Measurements from ENCODE around the gene CHMP5.
A peak's percentile ranks its signal among the peaks of the same experiment; 100 is the strongest.

Gene CHMP5

DNA sequence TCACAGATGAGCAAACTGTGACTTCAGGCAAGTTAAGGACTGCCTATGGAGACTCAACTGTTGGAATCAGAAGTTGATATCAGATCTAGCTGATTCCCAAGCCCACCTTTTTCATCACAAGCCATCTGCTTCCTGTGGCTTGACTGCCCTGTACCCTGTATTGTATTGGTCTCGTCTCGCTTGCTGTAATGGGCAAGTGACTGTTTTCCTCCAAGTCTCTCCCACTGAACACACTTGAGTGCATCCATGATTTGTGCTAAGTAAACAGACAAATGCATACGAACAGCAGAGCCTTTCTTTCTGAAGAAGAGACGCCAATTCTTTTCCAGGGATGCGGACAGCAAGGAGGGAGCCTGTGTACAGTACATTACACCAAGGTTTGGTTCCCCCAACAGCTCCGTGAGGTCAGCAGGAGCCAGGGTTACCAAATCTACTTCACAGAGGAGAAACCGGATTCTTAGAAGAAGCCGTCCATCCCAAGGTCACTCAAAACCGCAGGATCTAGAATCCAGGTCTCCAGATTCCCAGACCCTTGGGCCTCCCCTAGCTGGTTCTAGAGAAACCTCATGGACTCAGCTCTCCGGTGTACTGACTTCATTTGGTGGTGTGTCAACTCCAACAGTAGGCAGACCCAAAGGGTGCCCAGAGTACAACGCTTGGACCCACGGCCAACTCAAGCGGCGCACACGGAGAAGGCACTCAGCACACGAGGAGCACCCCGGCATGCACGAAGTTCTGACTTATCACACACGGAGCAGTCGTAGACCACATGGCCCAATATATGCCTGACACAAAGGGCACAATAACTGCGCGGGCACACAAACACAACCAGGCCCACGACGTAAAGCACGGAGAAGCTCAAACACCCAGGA is 1.5 kb upstream of the CHMP5 start:
- Histone ChIP-seq H3K4me1 (ENCODE audit: control insufficient read depth, insufficient read depth, low read length) (peaks cover 5% of the 10 kb centered on the region), H3K36me3 (ENCODE audit: control insufficient read depth, insufficient read depth, low read length) (peaks cover 22% of the 10 kb centered on the region), H3K9ac (ENCODE audit: low read depth, low read length) (peak overlapping the region; percentile 91), H3K9me3 (ENCODE audit: control insufficient read depth, insufficient read depth, low read length) (no peaks in the 10 kb centered on the region), H3K4me3 (ENCODE audit: low read depth, low read length) (peak overlapping the region; percentile 90), H3K27me3 (ENCODE audit: control insufficient read depth, insufficient read depth, low read length) (no peaks in the 10 kb centered on the region)

DNA sequence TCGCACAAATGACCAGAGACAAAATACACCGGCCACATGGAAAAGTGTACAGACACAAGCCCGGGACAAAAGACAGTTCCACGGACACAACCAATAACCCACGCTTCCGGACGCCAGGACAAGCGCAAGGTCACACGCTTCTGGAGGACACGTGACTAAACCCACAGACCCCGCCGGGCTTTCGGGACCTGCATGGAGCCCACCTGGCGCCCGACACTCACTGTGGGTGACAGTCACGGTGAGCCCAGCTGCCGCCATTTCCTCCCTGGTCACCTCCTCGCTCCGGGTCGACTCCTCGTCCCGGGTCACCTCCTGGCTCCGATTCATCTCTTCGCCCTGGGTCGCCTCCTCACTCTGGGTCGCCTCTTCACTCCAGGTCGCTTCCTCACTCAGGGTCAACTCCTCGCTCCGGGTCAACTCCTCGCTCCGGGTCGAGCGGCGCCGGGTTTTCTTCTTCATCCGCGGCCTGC is 811 bp upstream of the CHMP5 start:
- peaks cover 16% of the 10 kb centered on the region for H3K36me3 ChIP-seq (ENCODE audit: control insufficient read depth, insufficient read depth, low read length)

GRCh38 chr9:33265211-33265865 is 489 bp downstream of the CHMP5 start:
- Histone ChIP-seq H3K9ac (ENCODE audit: low read depth, low read length) (peak overlapping the region; percentile 68), H3K27me3 (ENCODE audit: control insufficient read depth, insufficient read depth, low read length) (no peaks in the 10 kb centered on the region), H3K9me3 (ENCODE audit: control insufficient read depth, insufficient read depth, low read length) (no peaks in the 10 kb centered on the region), H3K36me3 (ENCODE audit: control insufficient read depth, insufficient read depth, low read length) (peaks cover 8% of the 10 kb centered on the region), H3K4me3 (ENCODE audit: low read depth, low read length) (peak overlapping the region; percentile 99), H3K4me1 (ENCODE audit: control insufficient read depth, insufficient read depth, low read length) (peaks cover 5% of the 10 kb centered on the region)

More for the DNA sequence above, 811 bp upstream of the CHMP5 start:
- Histone ChIP-seq H3K9ac (ENCODE audit: low read depth, low read length) (peak overlapping the region; percentile 91), H3K4me3 (ENCODE audit: low read depth, low read length) (peak overlapping the region; percentile 90), H3K27me3 (ENCODE audit: control insufficient read depth, insufficient read depth, low read length) (no peaks in the 10 kb centered on the region), H3K9me3 (ENCODE audit: control insufficient read depth, insufficient read depth, low read length) (no peaks in the 10 kb centered on the region), H3K4me1 (ENCODE audit: control insufficient read depth, insufficient read depth, low read length) (peaks cover 5% of the 10 kb centered on the region)

GRCh38 chr9:33267151-33267767 is 2.4 kb downstream of the CHMP5 start:
- Histone ChIP-seq H3K36me3 (ENCODE audit: control insufficient read depth, insufficient read depth, low read length) (peaks cover 4% of the 10 kb centered on the region), H3K4me3 (ENCODE audit: low read depth, low read length) (no peak overlapping the region), H3K4me1 (ENCODE audit: control insufficient read depth, insufficient read depth, low read length) (peaks cover 5% of the 10 kb centered on the region), H3K27me3 (ENCODE audit: control insufficient read depth, insufficient read depth, low read length) (no peaks in the 10 kb centered on the region), H3K9ac (ENCODE audit: low read depth, low read length) (no peak overlapping the region), H3K9me3 (ENCODE audit: control insufficient read depth, insufficient read depth, low read length) (no peaks in the 10 kb centered on the region)

DNA sequence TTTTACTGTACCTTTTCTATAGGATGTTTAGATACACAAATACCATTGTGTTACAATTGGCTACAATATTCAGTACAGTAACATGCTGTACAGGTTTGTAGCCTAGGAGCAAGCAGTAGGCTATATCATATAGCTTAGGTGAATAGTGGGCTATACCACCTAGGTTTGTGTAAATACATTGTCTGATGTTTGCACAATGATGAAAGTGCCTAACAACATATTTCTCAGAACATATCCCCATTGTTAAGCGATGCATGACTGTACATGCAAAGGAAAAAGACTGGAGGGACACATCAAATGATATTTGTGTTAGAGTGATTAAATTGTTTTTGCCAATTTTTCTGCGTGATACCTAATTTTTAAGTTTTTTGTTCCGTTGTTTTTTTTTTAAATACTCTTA is 5.3 kb downstream of the CHMP5 start:
- Histone ChIP-seq H3K36me3 (ENCODE audit: control insufficient read depth, insufficient read depth, low read length) (peaks cover 9% of the 10 kb centered on the region), H3K9me3 (ENCODE audit: control insufficient read depth, insufficient read depth, low read length) (no peaks in the 10 kb centered on the region), H3K27me3 (ENCODE audit: control insufficient read depth, insufficient read depth, low read length) (no peaks in the 10 kb centered on the region), H3K4me1 (ENCODE audit: control insufficient read depth, insufficient read depth, low read length) (peaks cover 5% of the 10 kb centered on the region), H3K9ac (ENCODE audit: low read depth, low read length) (no peak overlapping the region), H3K4me3 (ENCODE audit: low read depth, low read length) (no peak overlapping the region)

GRCh38 chr9:33272061-33272460 is 7.2 kb downstream of the CHMP5 start:
- Histone ChIP-seq H3K9ac (ENCODE audit: low read depth, low read length) (no peak overlapping the region), H3K27me3 (ENCODE audit: control insufficient read depth, insufficient read depth, low read length) (no peaks in the 10 kb centered on the region), H3K4me1 (ENCODE audit: control insufficient read depth, insufficient read depth, low read length) (no peaks in the 10 kb centered on the region), H3K36me3 (ENCODE audit: control insufficient read depth, insufficient read depth, low read length) (peaks cover 13% of the 10 kb centered on the region), H3K4me3 (ENCODE audit: low read depth, low read length) (no peak overlapping the region), H3K9me3 (ENCODE audit: control insufficient read depth, insufficient read depth, low read length) (no peaks in the 10 kb centered on the region)

DNA sequence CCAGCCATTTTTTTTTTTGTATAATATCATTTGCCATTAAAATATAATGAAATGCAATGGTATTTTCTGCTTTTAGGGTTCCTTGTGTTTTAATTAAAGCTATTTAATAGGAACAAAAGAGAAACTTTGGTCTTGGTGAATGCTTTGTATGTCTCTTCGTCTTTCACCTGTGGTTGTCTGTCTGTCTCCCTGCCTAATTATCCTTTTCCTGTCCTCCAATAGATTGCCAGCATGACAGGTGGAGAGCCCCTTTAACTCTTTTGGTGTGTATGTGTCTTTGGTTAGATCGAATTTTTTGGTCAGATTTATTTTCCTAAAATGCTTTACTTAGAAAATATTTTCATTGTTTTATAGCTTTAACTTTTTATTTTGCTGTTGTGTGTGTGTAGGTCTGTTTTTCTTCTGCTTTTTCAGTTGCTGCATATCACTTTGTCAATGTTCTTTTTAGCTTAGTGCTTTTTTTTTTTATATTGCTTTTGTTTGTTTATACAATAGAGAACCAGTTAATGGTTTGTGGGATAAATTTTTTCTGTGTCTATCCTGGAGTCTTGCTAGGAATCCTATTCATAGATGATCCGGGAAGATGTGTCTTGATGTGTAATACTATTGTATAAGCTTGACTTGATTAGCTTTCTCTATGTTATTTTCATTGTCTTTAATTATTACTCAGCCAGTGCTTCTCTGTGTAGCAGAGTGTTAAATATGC is 8.6 kb downstream of the CHMP5 start:
- Histone ChIP-seq H3K9ac (ENCODE audit: low read depth, low read length) (no peak overlapping the region), H3K4me3 (ENCODE audit: low read depth, low read length) (no peak overlapping the region), H3K4me1 (ENCODE audit: control insufficient read depth, insufficient read depth, low read length) (no peaks in the 10 kb centered on the region), H3K36me3 (ENCODE audit: control insufficient read depth, insufficient read depth, low read length) (peaks cover 13% of the 10 kb centered on the region), H3K9me3 (ENCODE audit: control insufficient read depth, insufficient read depth, low read length) (no peaks in the 10 kb centered on the region), H3K27me3 (ENCODE audit: control insufficient read depth, insufficient read depth, low read length) (no peaks in the 10 kb centered on the region)

GRCh38 chr9:33273972-33274328 is 9.1 kb downstream of the CHMP5 start:
- H3K9me3 ChIP-seq (ENCODE audit: control insufficient read depth, insufficient read depth, low read length), result no peaks in the 10 kb centered on the region
- H3K36me3 ChIP-seq (ENCODE audit: control insufficient read depth, insufficient read depth, low read length), result peaks cover 13% of the 10 kb centered on the region
- H3K27me3 ChIP-seq (ENCODE audit: control insufficient read depth, insufficient read depth, low read length), result no peaks in the 10 kb centered on the region
- H3K9ac ChIP-seq (ENCODE audit: low read depth, low read length), result no peak overlapping the region
- H3K4me3 ChIP-seq (ENCODE audit: low read depth, low read length), result no peak overlapping the region
- H3K4me1 ChIP-seq (ENCODE audit: control insufficient read depth, insufficient read depth, low read length), result no peaks in the 10 kb centered on the region

DNA sequence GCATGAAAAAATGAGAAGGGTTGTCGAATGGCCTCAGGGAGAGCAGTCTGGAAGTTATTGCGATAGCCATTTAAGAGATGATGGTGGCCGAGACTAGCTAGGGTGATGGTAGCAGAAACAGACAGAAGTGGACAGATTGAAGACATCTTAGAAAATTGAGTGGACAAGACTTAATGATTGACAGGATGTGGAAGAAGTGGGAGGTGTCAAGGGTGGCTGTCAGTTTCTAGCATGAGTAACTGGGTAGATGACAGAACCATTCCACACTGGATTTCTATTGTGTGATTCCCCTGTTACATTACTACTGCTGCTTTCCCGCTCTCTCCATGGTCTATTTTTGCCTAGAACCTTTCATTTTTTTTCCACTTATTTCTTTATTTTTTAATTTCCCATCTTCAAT is 12.6 kb downstream of the CHMP5 start:
- H3K27me3 ChIP-seq (ENCODE audit: control insufficient read depth, insufficient read depth, low read length), result no peaks in the 10 kb centered on the region
- H3K9me3 ChIP-seq (ENCODE audit: control insufficient read depth, insufficient read depth, low read length), result no peaks in the 10 kb centered on the region
- H3K4me1 ChIP-seq (ENCODE audit: control insufficient read depth, insufficient read depth, low read length), result no peaks in the 10 kb centered on the region
- H3K36me3 ChIP-seq (ENCODE audit: control insufficient read depth, insufficient read depth, low read length), result peaks cover 10% of the 10 kb centered on the region
- H3K9ac ChIP-seq (ENCODE audit: low read depth, low read length), result no peak overlapping the region
- no peak overlapping the region for H3K4me3 ChIP-seq (ENCODE audit: low read depth, low read length)

DNA sequence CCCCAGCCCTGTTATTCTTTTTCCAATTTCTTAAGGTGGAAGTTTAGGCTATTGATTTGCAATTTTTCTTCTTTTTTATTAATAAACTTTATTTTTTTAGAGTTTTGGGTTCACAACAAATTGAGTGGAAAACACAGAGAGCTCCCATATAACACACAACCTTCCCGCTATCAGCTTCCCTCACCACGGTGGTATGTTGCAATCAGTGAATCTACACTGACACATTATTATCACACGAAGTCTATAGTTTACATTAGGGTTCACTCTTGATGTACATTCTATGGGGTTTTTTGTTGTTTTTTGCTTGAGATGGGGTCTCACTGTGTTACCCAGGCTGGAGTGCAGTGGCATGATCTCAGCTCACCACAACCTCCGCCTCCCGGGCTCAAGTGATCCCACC is 20.7 kb downstream of the CHMP5 start:
- Histone ChIP-seq H3K9me3 (ENCODE audit: control insufficient read depth, insufficient read depth, low read length) (no peaks in the 10 kb centered on the region), H3K4me1 (ENCODE audit: control insufficient read depth, insufficient read depth, low read length) (no peaks in the 10 kb centered on the region), H3K9ac (ENCODE audit: low read depth, low read length) (no peak overlapping the region), H3K4me3 (ENCODE audit: low read depth, low read length) (no peak overlapping the region), H3K27me3 (ENCODE audit: control insufficient read depth, insufficient read depth, low read length) (no peaks in the 10 kb centered on the region), H3K36me3 (ENCODE audit: control insufficient read depth, insufficient read depth, low read length) (no peaks in the 10 kb centered on the region)

DNA sequence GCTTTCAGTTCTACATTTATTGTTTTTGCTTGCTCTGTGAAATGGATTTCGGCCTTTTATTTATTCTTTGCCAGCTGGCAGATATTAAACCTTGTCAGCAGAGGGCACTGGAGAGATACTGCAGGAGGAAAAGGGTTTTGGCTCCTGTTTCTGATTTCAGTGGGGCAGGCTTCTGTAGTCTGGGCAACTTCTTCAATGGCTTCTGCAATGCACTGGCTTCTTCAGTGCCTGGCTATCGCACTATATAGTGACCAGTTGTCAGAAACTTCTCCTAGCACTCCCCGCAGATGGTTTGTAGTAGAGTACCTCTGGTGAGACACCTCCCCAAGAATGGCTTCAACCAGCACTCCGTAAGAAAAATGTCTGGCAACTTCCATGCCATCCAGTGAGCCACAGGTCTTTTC is 22.2 kb downstream of the CHMP5 start:
- Histone ChIP-seq H3K9ac (ENCODE audit: low read depth, low read length) (no peak overlapping the region), H3K4me3 (ENCODE audit: low read depth, low read length) (no peak overlapping the region), H3K27me3 (ENCODE audit: control insufficient read depth, insufficient read depth, low read length) (no peaks in the 10 kb centered on the region), H3K9me3 (ENCODE audit: control insufficient read depth, insufficient read depth, low read length) (no peaks in the 10 kb centered on the region), H3K4me1 (ENCODE audit: control insufficient read depth, insufficient read depth, low read length) (no peaks in the 10 kb centered on the region), H3K36me3 (ENCODE audit: control insufficient read depth, insufficient read depth, low read length) (no peaks in the 10 kb centered on the region)
